Mesenchymal stem cell (in vitro differentiated cells and primary cell): ENCODE data around the gene ZNF692.

ENCODE experiments used
- DNase-seq: peaks from one replicate; pipeline ENCODE4 v3.0.0-alpha.2; 2013
- H2AFZ ChIP-seq: one replicate; pipeline ENCODE4 v1.6.1; 2013; ENCODE audit warnings: low read depth, mild to moderate bottlenecking, control low read depth, inconsistent platforms, low read length, moderate library complexity
- H2AK5ac ChIP-seq: 2 replicates; pipeline ENCODE4 v1.6.1; 2013; ENCODE audit warnings: low read length, moderate library complexity, mild to moderate bottlenecking, inconsistent platforms; ENCODE audit not compliant: severe bottlenecking
- H2BK120ac ChIP-seq: one replicate; pipeline ENCODE4 v1.6.1; 2013; ENCODE audit warnings: low read depth, mild to moderate bottlenecking, inconsistent platforms, low read length, moderate library complexity
- H2BK12ac ChIP-seq, 2 experiments: one replicate each; pipeline ENCODE4 v1.6.1; 2013; ENCODE audit warnings: inconsistent platforms in 2 of 2, low read length in 2 of 2, mild to moderate bottlenecking in 2 of 2, moderate library complexity in 2 of 2, control low read depth in 1 of 2
- H2BK15ac ChIP-seq: one replicate; pipeline ENCODE4 v1.6.1; 2013; ENCODE audit warnings: mild to moderate bottlenecking, low read depth, inconsistent platforms; ENCODE audit not compliant: poor library complexity, severe bottlenecking
- H2BK5ac ChIP-seq: 2 replicates; pipeline ENCODE4 v1.6.1; 2013; ENCODE audit warnings: low read depth, mild to moderate bottlenecking, low read length, control low read depth, inconsistent platforms; ENCODE audit not compliant: poor library complexity, severe bottlenecking
- H3K14ac ChIP-seq, 2 experiments: one replicate each; pipeline ENCODE4 v1.6.1; 2013; ENCODE audit warnings: inconsistent platforms in 2 of 2, low read length in 2 of 2, control low read depth in 1 of 2, mild to moderate bottlenecking in 1 of 2, moderate library complexity in 1 of 2
- H3K18ac ChIP-seq, 2 experiments: one replicate each; pipeline ENCODE4 v1.6.1; 2013; ENCODE audit warnings: inconsistent platforms in 2 of 2, low read length in 2 of 2, control low read depth in 1 of 2, low read depth in 1 of 2, mild to moderate bottlenecking in 1 of 2
- H3K23ac ChIP-seq, 2 experiments: one replicate each; pipeline ENCODE4 v1.6.1; 2013; ENCODE audit warnings: inconsistent platforms in 2 of 2, low read length in 2 of 2, mild to moderate bottlenecking in 2 of 2, moderate library complexity in 2 of 2, control low read depth in 1 of 2
- H3K27ac ChIP-seq: 2 replicates; pipeline ENCODE4 v1.5.1; 2013; ENCODE audit warnings: mild to moderate bottlenecking, moderate library complexity, low read length, control low read depth, inconsistent platforms; ENCODE audit not compliant: poor library complexity, severe bottlenecking
- H3K27me3 ChIP-seq, 2 experiments: 2 replicates each; pipeline versions ENCODE4 v1.6.1 to v1.7.0; 2013; ENCODE audit warnings: low read length in 2 of 2, mild to moderate bottlenecking in 2 of 2, moderate library complexity in 2 of 2, control low read depth in 1 of 2, inconsistent platforms in 1 of 2; ENCODE audit not compliant: control insufficient read depth in 1 of 2, insufficient read depth in 1 of 2
- H3K36me3 ChIP-seq, 2 experiments: 2 replicates each; pipeline versions ENCODE4 v1.6.1 to v1.7.0; 2013; ENCODE audit warnings: low read length in 2 of 2, control low read depth in 1 of 2, inconsistent platforms in 1 of 2, low read depth in 1 of 2, mild to moderate bottlenecking in 1 of 2; ENCODE audit not compliant: insufficient read depth in 2 of 2, control insufficient read depth in 1 of 2
- H3K4ac ChIP-seq, 2 experiments: one replicate each; pipeline ENCODE4 v1.6.1; 2013; ENCODE audit warnings: inconsistent platforms in 2 of 2, low read length in 2 of 2, mild to moderate bottlenecking in 2 of 2, moderate library complexity in 2 of 2, control low read depth in 1 of 2, low read depth in 1 of 2
- H3K4me1 ChIP-seq: 2 replicates; pipeline ENCODE4 v1.6.1; 2013; ENCODE audit warnings: low read depth, low read length, control low read depth; ENCODE audit not compliant: control insufficient read depth, insufficient read depth
- H3K4me2 ChIP-seq: 2 replicates; pipeline ENCODE4 v1.6.1; 2013; ENCODE audit warnings: low read length, mild to moderate bottlenecking, inconsistent platforms; ENCODE audit not compliant: poor library complexity, severe bottlenecking
- H3K4me3 ChIP-seq, 2 experiments: 2 replicates each; pipeline versions ENCODE4 v1.5.1 to v1.7.0; 2013; ENCODE audit warnings: low read length in 2 of 2, mild to moderate bottlenecking in 2 of 2, control low read depth in 1 of 2, low read depth in 1 of 2; ENCODE audit not compliant: insufficient read depth in 1 of 2
- H3K79me1 ChIP-seq: replicated peaks from 2 replicates; pipeline ENCODE4 v1.6.1; 2013; ENCODE audit warnings: mild to moderate bottlenecking, control low read depth, low read length, inconsistent platforms; ENCODE audit not compliant: poor library complexity, severe bottlenecking
- H3K9ac ChIP-seq: 2 replicates; pipeline ENCODE4 v1.7.0; 2013; ENCODE audit warnings: mild to moderate bottlenecking, low read length, moderate library complexity
- H3K9me3 ChIP-seq: 2 replicates; pipeline ENCODE4 v1.7.0; 2013; ENCODE audit warnings: mild to moderate bottlenecking, low read length; ENCODE audit not compliant: control insufficient read depth
- H4K8ac ChIP-seq: one replicate; pipeline ENCODE4 v1.6.1; 2013; ENCODE audit warnings: inconsistent platforms, mild to moderate bottlenecking, low read length, moderate library complexity
- H4K91ac ChIP-seq: one replicate; pipeline ENCODE4 v1.6.1; 2013; ENCODE audit warnings: mild to moderate bottlenecking, low read length, inconsistent platforms
- WGBS: methylation state at CpG from one replicate; pipeline ENCODE4 v1.1.7; 2013; ENCODE audit warnings: mixed read lengths; 5-methylcytosine and 5-hydroxymethylcytosine counted together

Gene ZNF692

DNA sequence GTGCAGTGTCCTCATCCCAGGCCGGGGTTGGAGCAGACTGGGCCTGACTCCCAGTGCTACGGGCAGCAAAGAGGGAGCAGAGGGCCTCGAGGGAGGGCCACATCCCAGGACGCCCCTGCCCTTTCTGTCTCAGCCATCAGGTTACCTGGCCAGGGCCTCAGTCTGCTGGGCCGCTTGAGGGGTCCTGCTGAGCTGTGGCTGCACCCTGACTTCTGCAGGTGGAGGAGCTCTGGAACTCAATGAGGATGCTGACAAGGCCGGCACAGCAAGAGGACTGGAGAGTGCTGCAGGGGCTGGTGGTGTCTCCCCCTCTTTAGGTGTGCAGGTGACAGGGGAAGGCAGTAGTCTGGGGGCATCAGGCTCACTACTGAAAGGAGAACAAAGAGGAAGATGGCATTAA, 3.3 kb downstream of the ZNF692 start:
- Histone ChIP-seq H2AK5ac (no peak overlapping the region), H3K4me3 (no peak overlapping the region), H3K9ac (no peak overlapping the region), H3K14ac (no peak overlapping the region), H3K4me1 (peaks cover 20% of the 10 kb centered on the region), H3K79me1 (peaks cover 50% of the 10 kb centered on the region), H2AFZ (no peak overlapping the region), H4K91ac (no peak overlapping the region), H3K4me2 (no peak overlapping the region), H3K4ac (no peak overlapping the region), H2BK12ac (no peak overlapping the region), H3K27me3 (no peaks in the 10 kb centered on the region), H3K23ac (no peak overlapping the region), H3K36me3 (peaks cover 41 to 44% of the 10 kb centered on the region in 2 experiments), H2BK120ac (no peak overlapping the region), H3K27ac (no peak overlapping the region), H2BK5ac (no peak overlapping the region), H2BK15ac (peak overlapping the region; percentile 77), H3K9me3 (no peaks in the 10 kb centered on the region), H4K8ac (peak overlapping the region; percentile 43), H3K18ac (no peak overlapping the region)
- DNase-seq = no peak
- 96% methylated on average over 6 of the region's 6 CpGs for WGBS

- H2BK5ac ChIP-seq = no peak overlapping the region
- H3K4me2 ChIP-seq = no peak overlapping the region
- H3K4me1 ChIP-seq = peaks cover 16% of the 10 kb centered on the region
- H3K27ac ChIP-seq = no peak overlapping the region
- no peak for DNase-seq
- no peak overlapping the region for H3K4ac ChIP-seq
- no peaks in the 10 kb centered on the region for H3K27me3 ChIP-seq
- WGBS = 85% methylated on average over 8 of the region's 8 CpGs
- peaks cover 52% of the 10 kb centered on the region for H3K79me1 ChIP-seq
- no peak overlapping the region for H3K23ac ChIP-seq
- no peak overlapping the region for H3K18ac ChIP-seq
- no peak overlapping the region for H3K4me3 ChIP-seq
- no peaks in the 10 kb centered on the region for H3K9me3 ChIP-seq
- no peak overlapping the region for H2BK15ac ChIP-seq
- H2BK12ac ChIP-seq = no peak overlapping the region
- no peak overlapping the region for H4K91ac ChIP-seq
- H2AFZ ChIP-seq = no peak overlapping the region
- peak overlapping the region in 1 of 2 experiments; percentile 16 for H3K14ac ChIP-seq
- no peak overlapping the region for H3K9ac ChIP-seq
- H2AK5ac ChIP-seq = no peak overlapping the region
- H4K8ac ChIP-seq = no peak overlapping the region
- no peak overlapping the region for H2BK120ac ChIP-seq
- H3K36me3 ChIP-seq = peaks cover 58 to 61% of the 10 kb centered on the region in 2 experiments
These were observed 5.1 kb downstream of the ZNF692 start for GRCh38 chr1:248853663-248854375.

- Histone ChIP-seq H4K91ac (no peak overlapping the region), H2BK15ac (no peak overlapping the region), H3K27ac (no peak overlapping the region), H3K9ac (no peak overlapping the region), H3K4ac (no peak overlapping the region), H3K27me3 (no peaks in the 10 kb centered on the region), H3K14ac (no peak overlapping the region), H3K23ac (no peak overlapping the region), H2BK120ac (no peak overlapping the region), H3K18ac (no peak overlapping the region), H2AK5ac (no peak overlapping the region), H3K4me2 (no peak overlapping the region), H3K4me1 (peaks cover 7% of the 10 kb centered on the region), H2AFZ (no peak overlapping the region), H2BK12ac (no peak overlapping the region), H4K8ac (no peak overlapping the region), H3K79me1 (peaks cover 52% of the 10 kb centered on the region), H3K9me3 (no peaks in the 10 kb centered on the region), H3K4me3 (no peak overlapping the region), H3K36me3 (peaks cover 69 to 72% of the 10 kb centered on the region in 2 experiments), H2BK5ac (no peak overlapping the region)
- WGBS = 96% methylated on average over 7 of the region's 7 CpGs
- DNase-seq = no peak
These were observed 6.1 kb downstream of the ZNF692 start for GRCh38 chr1:248852481-248853405.

DNA sequence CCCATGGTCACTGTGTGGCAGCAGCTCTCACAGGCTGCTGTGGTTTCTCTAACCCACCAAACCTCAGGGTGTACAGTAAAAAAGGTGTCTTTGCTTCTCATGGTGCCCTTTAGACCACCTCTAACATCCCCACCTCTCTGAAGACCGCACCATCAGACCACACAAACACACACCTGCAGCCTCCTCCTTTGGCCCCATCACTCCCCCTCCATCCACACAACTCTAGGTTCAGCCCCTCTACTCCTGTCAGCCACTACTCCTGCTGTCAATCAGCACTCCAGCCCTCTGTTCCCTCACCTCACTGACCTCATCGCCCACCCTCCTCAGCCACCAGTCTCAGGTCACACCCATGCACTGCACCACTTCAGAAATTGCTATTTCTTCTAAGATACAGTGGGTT, 7.5 kb downstream of the ZNF692 start:
- Histone ChIP-seq H2AFZ (no peak overlapping the region), H3K9ac (no peak overlapping the region), H3K36me3 (peaks cover 82 to 83% of the 10 kb centered on the region in 2 experiments), H3K23ac (no peak overlapping the region), H4K8ac (peak overlapping the region; percentile 25), H3K4me1 (no peaks in the 10 kb centered on the region), H3K9me3 (no peaks in the 10 kb centered on the region), H2AK5ac (no peak overlapping the region), H3K27me3 (no peaks in the 10 kb centered on the region), H3K27ac (no peak overlapping the region), H2BK15ac (no peak overlapping the region), H3K79me1 (peaks cover 52% of the 10 kb centered on the region), H4K91ac (no peak overlapping the region), H3K18ac (no peak overlapping the region), H3K14ac (no peak overlapping the region), H3K4me2 (no peak overlapping the region), H2BK12ac (no peak overlapping the region), H3K4ac (no peak overlapping the region), H3K4me3 (no peak overlapping the region), H2BK120ac (no peak overlapping the region), H2BK5ac (no peak overlapping the region)
- DNase-seq = no peak
- WGBS = 100% methylated on average over 1 of the region's 2 CpGs
